ELF-1 (cell line): ENCODE results near the gene FCER1A.

Experiments used
- DNase-seq: peaks from one replicate; pipeline ENCODE4 v3.0.0-alpha.2; 2016; ENCODE audit warnings: low read depth, low spot score

Gene FCER1A

DNA sequence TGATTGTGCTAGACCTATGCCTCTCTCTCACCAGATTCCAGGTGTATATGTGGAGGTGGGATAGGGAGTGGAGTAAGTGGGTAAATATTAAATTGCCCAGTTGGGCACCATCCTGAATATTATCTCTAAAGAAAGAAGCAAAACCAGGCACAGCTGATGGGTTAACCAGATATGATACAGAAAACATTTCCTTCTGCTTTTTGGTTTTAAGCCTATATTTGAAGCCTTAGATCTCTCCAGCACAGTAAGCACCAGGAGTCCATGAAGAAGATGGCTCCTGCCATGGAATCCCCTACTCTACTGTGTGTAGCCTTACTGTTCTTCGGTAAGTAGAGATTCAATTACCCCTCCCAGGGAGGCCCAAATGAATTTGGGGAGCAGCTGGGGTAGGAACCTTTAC, at the start of gene FCER1A:
FCER1A (plus strand) TSS at position 242 of the 400 bp plus-strand sequence; CDS start at position 271, 29 bp downstream.
- DNase-seq, result no peak

DNA sequence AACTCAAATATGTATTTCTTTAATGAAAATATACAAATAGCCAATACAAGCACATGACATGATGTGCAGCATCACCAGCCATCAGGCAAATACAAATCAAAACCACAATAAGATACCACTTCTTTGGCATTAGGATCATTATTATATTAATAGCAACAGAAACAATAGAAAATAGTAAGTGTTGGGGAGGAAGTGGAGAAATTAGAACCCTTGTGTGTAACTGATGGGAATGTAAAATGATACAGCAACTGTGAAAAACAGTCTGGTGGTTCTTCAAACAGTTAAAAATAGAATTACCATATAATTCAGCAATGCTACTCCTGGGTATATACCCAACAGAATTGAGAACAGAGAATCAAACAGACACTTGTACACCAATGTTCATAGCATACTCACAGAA, 40.8 kb upstream of the FCER1A start:
- DNase-seq, result no peak

GRCh38 chr1:159261721-159262494, 40.2 kb upstream of the FCER1A start:
- no peak for DNase-seq

DNA sequence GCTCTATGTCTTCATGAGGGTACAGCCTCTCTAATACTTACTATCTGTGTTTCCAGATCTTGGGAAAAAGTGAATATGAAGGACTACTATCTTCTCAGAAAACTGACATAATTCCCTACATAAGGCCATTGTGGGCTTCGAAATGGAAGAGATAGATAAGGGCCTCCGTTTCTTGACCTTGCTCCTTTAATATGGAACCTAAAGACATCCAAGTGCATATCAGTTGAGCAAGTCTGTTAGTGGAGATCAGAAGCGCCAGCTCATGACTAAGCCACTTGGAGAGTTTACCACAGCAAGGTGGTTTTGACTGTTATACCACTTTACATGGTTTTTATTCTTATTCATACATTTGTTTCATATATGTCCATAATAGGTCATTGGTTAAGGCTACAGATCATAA, 35.3 kb upstream of the FCER1A start:
- no peak for DNase-seq

DNA sequence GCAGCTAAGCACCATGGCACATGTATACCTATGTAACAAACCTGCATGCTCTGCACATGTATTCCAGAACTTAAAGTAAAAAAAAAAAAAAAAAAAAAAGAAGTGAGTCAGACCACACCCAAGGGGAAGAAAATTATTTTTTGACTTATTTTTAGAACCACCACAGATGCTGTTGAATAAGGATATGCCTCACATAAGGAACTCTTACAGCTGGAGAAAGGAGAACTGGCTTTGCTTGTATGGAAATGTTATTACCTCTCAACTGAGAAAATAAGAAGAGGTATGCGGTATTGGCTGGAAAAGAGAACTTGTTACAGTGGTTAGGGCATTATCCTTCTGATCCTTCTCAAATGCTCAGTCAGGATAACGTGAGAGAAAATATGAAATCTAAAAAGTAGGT, 27.5 kb upstream of the FCER1A start:
- no peak for DNase-seq

GRCh38 chr1:159275891-159276290, 26.2 kb upstream of the FCER1A start:
- no peak for DNase-seq

- no peak for DNase-seq
Observed at GRCh38 chr1:159279773-159280172, 22.4 kb upstream of the FCER1A start.

- DNase-seq, result no peak
Observed at GRCh38 chr1:159282118-159282517, 20.0 kb upstream of the FCER1A start.

DNA sequence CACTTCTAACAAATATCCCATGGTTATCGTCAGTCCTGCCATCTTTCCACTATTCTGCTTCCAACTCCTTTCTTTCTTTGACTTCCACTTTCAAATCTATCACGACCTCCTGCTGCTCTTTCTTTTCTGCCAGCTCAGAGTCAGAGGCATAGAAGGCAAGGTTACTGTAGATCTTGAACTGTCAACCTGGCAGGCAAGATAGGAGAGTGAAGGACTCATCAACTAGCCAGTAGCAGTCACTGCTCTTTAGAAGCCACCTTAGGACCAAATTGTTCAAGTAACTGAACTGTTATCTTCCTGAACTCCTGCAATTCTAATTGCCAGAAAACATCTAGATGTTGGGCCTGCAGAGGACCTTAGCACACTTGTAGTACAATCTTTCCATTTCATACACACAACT, 13.1 kb upstream of the FCER1A start:
- DNase-seq, result no peak

- no peak for DNase-seq
Observed at GRCh38 chr1:159291424-159291823, 10.7 kb upstream of the FCER1A start.

GRCh38 chr1:159296706-159297375, 5.3 kb upstream of the FCER1A start:
- no peak for DNase-seq

- no peak for DNase-seq
Observed at GRCh38 chr1:159300146-159300545, 2.0 kb upstream of the FCER1A start.

- no peak for DNase-seq
Observed at GRCh38 chr1:159307346-159308020, 5.3 kb downstream of the FCER1A start.

GRCh38 chr1:159311679-159312078, 9.5 kb downstream of the FCER1A start:
- no peak for DNase-seq

DNA sequence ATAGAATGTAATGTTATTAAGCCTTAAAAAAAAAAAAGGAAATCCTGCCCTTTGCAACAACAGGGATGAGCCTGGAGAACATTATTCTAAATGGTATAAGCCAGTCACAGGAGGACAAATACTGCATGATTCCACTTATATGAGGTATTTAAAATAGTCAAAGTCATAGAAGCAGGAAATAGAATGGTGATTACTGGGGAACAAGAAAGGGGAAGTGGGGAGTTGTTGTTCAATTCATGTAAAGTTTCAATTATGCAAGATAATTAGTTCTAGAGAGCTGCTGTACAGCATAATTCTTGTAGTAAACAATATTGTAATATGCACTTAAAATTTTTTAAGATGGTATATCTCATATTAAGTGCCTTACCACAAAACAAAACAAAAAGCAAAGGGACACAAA, 13.2 kb downstream of the FCER1A start:
- no peak for DNase-seq

DNA sequence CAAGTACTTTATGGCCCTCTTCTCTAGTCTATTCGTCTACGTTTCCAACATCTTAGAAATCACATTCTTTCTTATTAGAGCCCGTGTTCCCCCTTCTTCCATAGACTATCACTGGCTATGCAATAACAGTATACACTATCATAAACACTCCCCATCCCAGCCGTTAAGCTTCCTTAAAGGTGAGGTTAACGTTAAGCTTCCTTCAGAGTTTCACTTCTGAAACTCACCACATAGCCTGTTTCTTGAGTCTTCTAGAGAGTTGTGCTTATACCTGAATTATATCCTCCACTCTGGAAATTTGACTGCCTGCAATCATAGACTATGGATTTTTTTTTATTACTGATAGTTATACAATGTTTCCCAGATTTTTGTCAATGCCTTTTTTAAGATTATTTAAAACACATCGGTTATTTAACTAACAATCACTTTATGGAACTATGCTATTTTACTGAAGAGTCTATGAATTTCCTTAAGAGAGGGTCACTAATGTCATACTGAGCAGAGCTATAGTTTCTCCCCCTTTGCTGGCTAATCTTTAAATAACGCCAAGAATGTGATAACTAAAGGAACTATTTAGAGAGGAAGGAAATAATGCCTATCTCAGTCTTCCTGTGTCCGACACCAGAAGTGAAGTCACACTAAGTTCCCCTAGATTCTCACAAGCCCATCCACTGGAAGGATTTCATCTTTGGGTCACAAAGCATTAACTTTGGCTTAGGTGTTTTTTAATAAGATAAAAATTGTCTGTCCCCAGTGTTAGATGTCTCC, 16.8 kb downstream of the FCER1A start:
- no peak for DNase-seq

DNA sequence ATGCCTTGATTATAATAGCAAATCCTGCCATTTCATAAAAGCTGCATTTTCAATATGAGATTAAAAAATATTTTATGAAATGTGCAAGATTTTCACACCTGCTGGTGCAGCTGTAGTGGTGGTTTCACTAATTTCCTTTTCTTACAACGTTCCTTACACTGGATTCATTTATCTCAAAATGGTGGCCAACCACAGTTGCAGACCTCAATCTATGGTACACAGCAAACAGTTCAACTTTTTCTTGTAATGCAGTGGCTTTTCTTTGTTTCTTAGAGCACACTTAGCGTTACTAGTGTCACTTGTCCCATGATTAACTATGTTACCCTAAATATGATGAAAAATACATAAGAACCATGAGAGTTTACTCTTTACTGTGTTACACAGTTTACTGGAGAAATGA, 32.7 kb downstream of the FCER1A start:
- DNase-seq, result no peak

GRCh38 chr1:159338018-159338417, 35.9 kb downstream of the FCER1A start:
- no peak for DNase-seq

DNA sequence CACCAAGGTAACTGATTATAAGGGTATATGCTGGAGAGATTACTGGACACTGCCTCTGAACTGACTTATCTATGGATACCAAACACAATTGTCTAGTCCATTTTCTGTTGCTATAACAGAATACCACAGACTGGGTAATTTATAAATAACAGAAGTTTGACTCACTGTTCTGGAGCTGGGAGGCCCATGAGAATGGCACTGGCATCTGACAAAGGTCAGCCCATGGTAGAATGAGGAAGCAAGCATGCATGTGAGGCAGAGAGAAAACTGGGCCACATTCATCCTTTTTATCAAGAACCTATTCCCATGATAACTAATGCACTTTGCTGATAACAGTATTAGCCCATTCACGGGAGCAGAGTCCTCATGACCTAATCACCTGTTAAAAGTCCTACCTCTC, 37.4 kb downstream of the FCER1A start:
- no peak for DNase-seq

DNA sequence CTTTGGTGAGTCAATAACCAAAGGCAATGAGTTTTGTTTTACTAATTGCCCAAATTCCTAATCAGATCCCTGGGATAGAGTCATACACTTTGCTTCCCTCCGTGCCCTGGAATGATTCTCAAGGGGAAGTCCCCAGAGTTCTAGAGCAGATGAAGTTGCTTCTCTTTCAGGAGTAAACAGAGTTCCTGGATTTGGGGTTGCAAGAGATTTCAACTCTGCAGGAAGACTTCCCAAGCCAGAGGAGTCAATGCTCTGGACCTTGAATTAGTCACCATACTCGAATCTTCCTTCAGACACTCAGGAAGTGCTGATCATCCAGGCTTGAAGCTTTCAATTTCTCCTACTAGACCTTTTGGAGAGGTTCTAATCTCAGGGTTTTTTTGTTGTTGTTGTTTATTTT, 39.6 kb downstream of the FCER1A start:
- no peak for DNase-seq

DNA sequence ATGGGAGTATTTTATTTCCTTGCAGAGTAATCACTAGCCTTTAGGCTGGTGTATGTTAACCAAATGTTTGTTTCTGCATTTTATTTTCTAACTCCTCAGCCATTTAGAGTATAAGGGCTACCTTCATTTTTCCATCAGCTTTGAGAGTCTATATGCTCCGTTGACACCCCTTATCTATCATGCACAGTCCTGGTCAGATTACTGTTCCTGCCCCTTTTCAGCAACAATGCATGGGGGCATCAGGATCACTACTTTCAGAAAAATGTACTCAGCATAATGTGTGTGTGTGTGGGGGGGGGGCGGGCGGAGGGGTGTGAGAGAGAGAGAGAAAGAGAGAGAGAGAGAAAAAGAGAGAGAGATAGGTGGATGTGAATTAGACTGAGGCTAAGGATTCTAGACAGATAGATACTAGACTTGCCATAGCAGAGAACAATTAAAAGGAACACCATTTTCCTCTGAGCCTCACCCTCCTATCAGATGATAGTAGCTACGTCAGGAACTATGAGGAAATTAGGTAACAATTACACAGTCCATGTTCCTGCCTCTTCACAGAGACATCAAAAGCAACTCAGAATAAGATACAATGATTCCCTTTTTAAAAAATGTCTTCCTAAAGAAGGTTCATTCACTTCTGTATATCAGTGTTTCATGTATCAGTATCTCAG, 40.8 kb downstream of the FCER1A start:
- DNase-seq, result no peak
